ENCODE data around the gene TAF1D.

TAF1D gene

DNA sequence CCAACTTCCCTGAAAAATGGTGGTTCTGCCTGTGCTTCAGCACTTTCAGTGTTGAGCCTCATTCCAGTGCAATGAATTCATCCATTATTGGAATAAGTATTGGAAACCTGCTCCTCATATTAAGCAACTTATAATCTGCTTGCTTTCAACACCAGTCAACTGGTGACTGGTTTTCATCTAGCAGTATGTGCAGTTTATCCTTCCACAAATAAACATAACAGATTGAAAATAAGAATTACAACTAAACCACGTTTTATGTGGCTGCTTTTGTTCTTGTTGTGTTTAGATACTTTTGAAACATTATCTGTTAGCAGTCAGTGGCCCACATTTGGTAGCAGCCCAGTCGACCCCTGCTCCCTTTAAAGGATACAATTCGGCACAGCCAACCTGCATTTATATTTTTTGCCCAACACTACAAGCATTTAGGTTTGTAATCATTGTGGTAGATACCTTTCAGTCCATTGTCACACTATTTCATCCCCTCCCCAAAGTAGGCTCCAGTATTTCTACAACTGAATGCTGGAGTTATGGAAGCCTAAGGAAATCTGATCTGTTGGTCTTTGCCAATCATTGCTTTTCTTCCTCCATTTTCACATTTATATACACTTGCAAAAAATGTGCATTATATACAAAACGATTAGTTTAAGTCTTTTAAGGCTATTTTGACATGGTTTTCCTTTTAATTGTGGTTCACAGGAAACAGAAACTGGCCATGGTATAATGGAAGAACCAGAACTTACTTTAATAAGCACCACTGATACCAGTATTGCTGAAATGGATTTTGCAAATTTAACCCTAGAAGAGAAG, 13.1 kb downstream of the TAF1D start:
- no peak for DNase-seq
- H2BK12ac ChIP-seq (ENCODE audit: low read length in 2 of 2): no peak overlapping the region
- 80% methylated on average over 2 of the region's 4 CpGs for WGBS
- no peak overlapping the region for H3K27ac ChIP-seq (ENCODE audit: low read length, poor library complexity, severe bottlenecking)
- H3K4ac ChIP-seq (ENCODE audit: low read depth in 1 of 2, low read length in 2 of 2): no peak overlapping the region
- H4K91ac ChIP-seq (ENCODE audit: low read length): no peak overlapping the region
- H2AK5ac ChIP-seq (ENCODE audit: low read length, severe bottlenecking): no peak overlapping the region
- no peak overlapping the region for H2BK15ac ChIP-seq (ENCODE audit: low read depth, poor library complexity, severe bottlenecking)
- no peak overlapping the region for H2BK120ac ChIP-seq (ENCODE audit: low read depth, low read length)
- no peaks in the 10 kb centered on the region for H3K4me1 ChIP-seq (ENCODE audit: control insufficient read depth, insufficient read depth, low read depth, low read length)
- H2AFZ ChIP-seq (ENCODE audit: low read depth, low read length): no peak overlapping the region
- no peak overlapping the region for H3K14ac ChIP-seq (ENCODE audit: low read length in 2 of 2)
- no peaks in the 10 kb centered on the region for H3K27me3 ChIP-seq (ENCODE audit: control insufficient read depth in 1 of 2, insufficient read depth in 1 of 2, low read length in 2 of 2)
- no peak overlapping the region for H2BK5ac ChIP-seq (ENCODE audit: low read depth, low read length, poor library complexity, severe bottlenecking)
- no peaks in the 10 kb centered on the region for H3K9me3 ChIP-seq (ENCODE audit: control insufficient read depth, low read length)
- H3K79me1 ChIP-seq (replicated peaks; ENCODE audit: low read length, poor library complexity, severe bottlenecking): no peaks in the 10 kb centered on the region
- no peak overlapping the region for H3K4me2 ChIP-seq (ENCODE audit: low read length, poor library complexity, severe bottlenecking)
- H3K18ac ChIP-seq (ENCODE audit: low read depth in 1 of 2, low read length in 2 of 2): no peak overlapping the region
- no peak overlapping the region for H3K23ac ChIP-seq (ENCODE audit: low read length in 2 of 2)
- no peak overlapping the region for H4K8ac ChIP-seq (ENCODE audit: low read length)
- no peak overlapping the region for H3K9ac ChIP-seq (ENCODE audit: low read length)
- peaks cover 6 to 87% of the 10 kb centered on the region in 2 experiments for H3K36me3 ChIP-seq (ENCODE audit: control insufficient read depth in 1 of 2, insufficient read depth in 2 of 2, low read depth in 1 of 2, low read length in 2 of 2)
- H3K4me3 ChIP-seq (ENCODE audit: insufficient read depth in 1 of 2, low read depth in 1 of 2, low read length in 2 of 2): no peak overlapping the region

DNA sequence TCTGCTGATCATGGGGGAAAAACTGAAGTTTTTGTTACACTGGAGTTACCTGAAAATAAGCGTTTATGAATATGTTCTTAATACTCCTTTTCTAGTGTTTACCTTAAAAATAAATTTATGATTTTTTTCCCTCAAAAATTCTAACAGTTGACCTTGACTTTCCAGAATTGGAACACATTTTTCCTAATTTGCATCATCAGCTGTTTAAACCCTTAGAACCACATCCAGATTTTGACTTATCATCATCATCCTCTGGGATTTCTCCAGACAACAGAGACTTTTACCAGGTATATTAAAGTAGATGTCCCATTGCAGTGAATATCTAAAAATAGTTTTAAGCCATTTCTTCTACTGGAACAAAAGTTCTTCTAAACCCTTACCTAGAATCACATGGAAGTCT, 17.2 kb downstream of the TAF1D start:
- no peak overlapping the region for H4K8ac ChIP-seq (ENCODE audit: low read length)
- peaks cover 3% of the 10 kb centered on the region for H3K79me1 ChIP-seq (replicated peaks; ENCODE audit: low read length, poor library complexity, severe bottlenecking)
- H3K4ac ChIP-seq (ENCODE audit: low read depth in 1 of 2, low read length in 2 of 2): no peak overlapping the region
- no peak overlapping the region for H3K4me2 ChIP-seq (ENCODE audit: low read length, poor library complexity, severe bottlenecking)
- H2AFZ ChIP-seq (ENCODE audit: low read depth, low read length): no peak overlapping the region
- H2BK12ac ChIP-seq (ENCODE audit: low read length in 2 of 2): no peak overlapping the region
- H3K4me1 ChIP-seq (ENCODE audit: control insufficient read depth, insufficient read depth, low read depth, low read length): no peaks in the 10 kb centered on the region
- H3K27ac ChIP-seq (ENCODE audit: low read length, poor library complexity, severe bottlenecking): no peak overlapping the region
- H3K36me3 ChIP-seq (ENCODE audit: control insufficient read depth in 1 of 2, insufficient read depth in 2 of 2, low read depth in 1 of 2, low read length in 2 of 2): peaks cover 10 to 72% of the 10 kb centered on the region in 2 experiments
- no peaks in the 10 kb centered on the region for H3K27me3 ChIP-seq (ENCODE audit: control insufficient read depth in 1 of 2, insufficient read depth in 1 of 2, low read length in 2 of 2)
- H2BK5ac ChIP-seq (ENCODE audit: low read depth, low read length, poor library complexity, severe bottlenecking): no peak overlapping the region
- no peak overlapping the region for H3K18ac ChIP-seq (ENCODE audit: low read depth in 1 of 2, low read length in 2 of 2)
- H2BK120ac ChIP-seq (ENCODE audit: low read depth, low read length): no peak overlapping the region
- H3K14ac ChIP-seq (ENCODE audit: low read length in 2 of 2): no peak overlapping the region
- no peak overlapping the region for H4K91ac ChIP-seq (ENCODE audit: low read length)
- H2BK15ac ChIP-seq (ENCODE audit: low read depth, poor library complexity, severe bottlenecking): no peak overlapping the region
- H3K9ac ChIP-seq (ENCODE audit: low read length): no peak overlapping the region
- H3K23ac ChIP-seq (ENCODE audit: low read length in 2 of 2): no peak overlapping the region
- H2AK5ac ChIP-seq (ENCODE audit: low read length, severe bottlenecking): no peak overlapping the region
- DNase-seq: no peak
- no CpG with 5 or more reads among the region's 1 CpG for WGBS
- H3K9me3 ChIP-seq (ENCODE audit: control insufficient read depth, low read length): no peaks in the 10 kb centered on the region
- no peak overlapping the region for H3K4me3 ChIP-seq (ENCODE audit: insufficient read depth in 1 of 2, low read depth in 1 of 2, low read length in 2 of 2)

DNA sequence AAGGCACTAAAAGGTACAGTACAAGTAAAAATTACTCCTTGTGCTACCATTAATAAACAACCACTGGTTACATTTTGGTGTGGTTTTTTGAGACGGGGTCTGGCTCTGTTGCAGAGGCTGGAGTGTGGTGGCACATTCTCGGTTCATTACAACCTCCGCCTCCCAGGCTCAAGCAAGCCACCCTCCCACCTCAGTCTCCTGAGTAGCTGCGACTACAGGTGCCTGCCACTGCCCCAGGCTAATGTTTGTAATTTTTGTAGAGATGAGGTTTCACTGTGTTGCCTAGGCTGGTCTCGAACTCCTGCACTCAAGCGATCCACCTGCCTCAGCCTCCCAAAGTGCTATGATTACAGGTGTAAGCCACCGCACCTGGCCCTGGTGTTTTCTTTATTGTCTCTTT, 20.8 kb downstream of the TAF1D start:
- Histone ChIP-seq H3K27me3 (ENCODE audit: control insufficient read depth in 1 of 2, insufficient read depth in 1 of 2, low read length in 2 of 2) (no peaks in the 10 kb centered on the region), H4K91ac (ENCODE audit: low read length) (no peak overlapping the region), H3K4me2 (ENCODE audit: low read length, poor library complexity, severe bottlenecking) (no peak overlapping the region), H4K8ac (ENCODE audit: low read length) (no peak overlapping the region), H2BK15ac (ENCODE audit: low read depth, poor library complexity, severe bottlenecking) (no peak overlapping the region), H3K18ac (ENCODE audit: low read depth in 1 of 2, low read length in 2 of 2) (no peak overlapping the region), H3K23ac (ENCODE audit: low read length in 2 of 2) (no peak overlapping the region), H2BK120ac (ENCODE audit: low read depth, low read length) (no peak overlapping the region), H3K27ac (ENCODE audit: low read length, poor library complexity, severe bottlenecking) (no peak overlapping the region), H2AFZ (ENCODE audit: low read depth, low read length) (no peak overlapping the region), H3K14ac (ENCODE audit: low read length in 2 of 2) (no peak overlapping the region), H3K4ac (ENCODE audit: low read depth in 1 of 2, low read length in 2 of 2) (no peak overlapping the region), H3K4me1 (ENCODE audit: control insufficient read depth, insufficient read depth, low read depth, low read length) (peaks cover 3% of the 10 kb centered on the region), H3K36me3 (ENCODE audit: control insufficient read depth in 1 of 2, insufficient read depth in 2 of 2, low read depth in 1 of 2, low read length in 2 of 2) (peaks cover 15 to 64% of the 10 kb centered on the region in 2 experiments), H2BK12ac (ENCODE audit: low read length in 2 of 2) (no peak overlapping the region), H3K79me1 (replicated peaks; ENCODE audit: low read length, poor library complexity, severe bottlenecking) (peaks cover 14% of the 10 kb centered on the region), H3K4me3 (ENCODE audit: insufficient read depth in 1 of 2, low read depth in 1 of 2, low read length in 2 of 2) (no peak overlapping the region), H3K9me3 (ENCODE audit: control insufficient read depth, low read length) (no peaks in the 10 kb centered on the region), H3K9ac (ENCODE audit: low read length) (no peak overlapping the region), H2AK5ac (ENCODE audit: low read length, severe bottlenecking) (no peak overlapping the region), H2BK5ac (ENCODE audit: low read depth, low read length, poor library complexity, severe bottlenecking) (no peak overlapping the region)
- no peak for DNase-seq
- 100% methylated on average over 4 of the region's 7 CpGs for WGBS

DNA sequence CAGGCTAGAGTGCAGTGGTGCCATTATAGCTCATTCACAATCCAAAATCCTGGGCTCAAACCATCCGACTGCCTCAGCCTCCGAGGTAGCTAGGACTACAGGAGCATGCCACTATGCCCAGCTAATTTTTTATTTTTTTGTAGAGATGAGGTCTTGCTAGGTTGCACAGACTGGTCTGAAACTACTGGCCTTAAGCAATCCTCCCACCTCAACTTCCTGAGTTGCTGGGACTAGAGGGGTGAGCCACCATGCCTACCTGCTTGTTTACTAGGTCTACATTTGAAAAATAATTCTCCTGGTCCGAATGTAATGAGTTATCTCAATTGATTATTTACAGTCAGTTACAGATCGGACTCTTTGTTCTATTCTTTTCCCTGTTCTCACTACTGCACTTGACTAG, 22.0 kb downstream of the TAF1D start:
- Histone ChIP-seq H3K9me3 (ENCODE audit: control insufficient read depth, low read length) (no peaks in the 10 kb centered on the region), H2BK15ac (ENCODE audit: low read depth, poor library complexity, severe bottlenecking) (no peak overlapping the region), H3K14ac (ENCODE audit: low read length in 2 of 2) (no peak overlapping the region), H2BK12ac (ENCODE audit: low read length in 2 of 2) (no peak overlapping the region), H3K18ac (ENCODE audit: low read depth in 1 of 2, low read length in 2 of 2) (no peak overlapping the region), H3K4ac (ENCODE audit: low read depth in 1 of 2, low read length in 2 of 2) (no peak overlapping the region), H2BK120ac (ENCODE audit: low read depth, low read length) (no peak overlapping the region), H3K36me3 (ENCODE audit: control insufficient read depth in 1 of 2, insufficient read depth in 2 of 2, low read depth in 1 of 2, low read length in 2 of 2) (peaks cover 22 to 70% of the 10 kb centered on the region in 2 experiments), H3K79me1 (replicated peaks; ENCODE audit: low read length, poor library complexity, severe bottlenecking) (peaks cover 23% of the 10 kb centered on the region), H3K4me2 (ENCODE audit: low read length, poor library complexity, severe bottlenecking) (no peak overlapping the region), H4K91ac (ENCODE audit: low read length) (no peak overlapping the region), H3K4me3 (ENCODE audit: insufficient read depth in 1 of 2, low read depth in 1 of 2, low read length in 2 of 2) (no peak overlapping the region), H2AFZ (ENCODE audit: low read depth, low read length) (no peak overlapping the region), H3K4me1 (ENCODE audit: control insufficient read depth, insufficient read depth, low read depth, low read length) (peaks cover 5% of the 10 kb centered on the region), H3K27me3 (ENCODE audit: control insufficient read depth in 1 of 2, insufficient read depth in 1 of 2, low read length in 2 of 2) (no peaks in the 10 kb centered on the region), H3K23ac (ENCODE audit: low read length in 2 of 2) (no peak overlapping the region), H4K8ac (ENCODE audit: low read length) (no peak overlapping the region), H2BK5ac (ENCODE audit: low read depth, low read length, poor library complexity, severe bottlenecking) (no peak overlapping the region), H3K27ac (ENCODE audit: low read length, poor library complexity, severe bottlenecking) (no peak overlapping the region), H3K9ac (ENCODE audit: low read length) (no peak overlapping the region), H2AK5ac (ENCODE audit: low read length, severe bottlenecking) (no peak overlapping the region)
- no CpG with 5 or more reads among the region's 4 CpGs for WGBS
- DNase-seq: no peak

Measured in mesenchymal stem cell (in vitro differentiated cells and primary cell).